Muscle of arm (tissue), 12 donors: ENCODE measurements around the gene POU2F2. TPM values are rescaled to one million over a fixed set of nuclear protein-coding genes. Genes with fewer than 3 reads are reported as not detected.
A peak's percentile ranks its signal among the peaks of the same experiment; 100 is the strongest.

Experiments used
- DNase-seq: peaks from one replicate; pipeline ENCODE4 v3.0.0-alpha.2; 2013
- polyA plus RNA-seq, 12 donors: library from polyadenylated mRNA; unstranded; fragments of 120-200 nt; gene quantifications; one replicate each; pipeline ENCODE4 v1.2.1, GENCODE V29; 2013; ENCODE audit not compliant: insufficient read length in 12 of 12

The POU2F2 gene
- polyA plus RNA-seq, 12 donors, result 0.92 to 6.1 (median 1.4) TPM; not detected in 1

DNA sequence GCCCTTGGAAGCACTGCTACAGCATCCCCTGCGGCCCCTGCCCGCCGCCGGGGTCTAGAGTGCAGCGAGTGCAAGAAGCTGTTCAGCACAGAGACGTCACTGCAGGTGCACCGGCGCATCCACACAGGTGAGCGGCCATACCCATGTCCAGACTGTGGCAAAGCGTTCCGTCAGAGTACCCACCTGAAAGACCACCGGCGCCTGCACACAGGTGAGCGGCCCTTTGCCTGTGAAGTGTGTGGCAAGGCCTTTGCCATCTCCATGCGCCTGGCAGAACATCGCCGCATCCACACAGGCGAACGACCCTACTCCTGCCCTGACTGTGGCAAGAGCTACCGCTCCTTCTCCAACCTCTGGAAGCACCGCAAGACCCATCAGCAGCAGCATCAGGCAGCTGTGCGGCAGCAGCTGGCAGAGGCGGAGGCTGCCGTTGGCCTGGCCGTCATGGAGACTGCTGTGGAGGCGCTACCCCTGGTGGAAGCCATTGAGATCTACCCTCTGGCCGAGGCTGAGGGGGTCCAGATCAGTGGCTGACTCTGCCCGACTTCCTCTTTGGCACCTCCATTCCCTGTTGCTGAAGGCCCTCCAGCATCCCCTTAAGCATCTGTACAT lies 51.4 kb downstream of the POU2F2 start:
- no peak for DNase-seq

DNA sequence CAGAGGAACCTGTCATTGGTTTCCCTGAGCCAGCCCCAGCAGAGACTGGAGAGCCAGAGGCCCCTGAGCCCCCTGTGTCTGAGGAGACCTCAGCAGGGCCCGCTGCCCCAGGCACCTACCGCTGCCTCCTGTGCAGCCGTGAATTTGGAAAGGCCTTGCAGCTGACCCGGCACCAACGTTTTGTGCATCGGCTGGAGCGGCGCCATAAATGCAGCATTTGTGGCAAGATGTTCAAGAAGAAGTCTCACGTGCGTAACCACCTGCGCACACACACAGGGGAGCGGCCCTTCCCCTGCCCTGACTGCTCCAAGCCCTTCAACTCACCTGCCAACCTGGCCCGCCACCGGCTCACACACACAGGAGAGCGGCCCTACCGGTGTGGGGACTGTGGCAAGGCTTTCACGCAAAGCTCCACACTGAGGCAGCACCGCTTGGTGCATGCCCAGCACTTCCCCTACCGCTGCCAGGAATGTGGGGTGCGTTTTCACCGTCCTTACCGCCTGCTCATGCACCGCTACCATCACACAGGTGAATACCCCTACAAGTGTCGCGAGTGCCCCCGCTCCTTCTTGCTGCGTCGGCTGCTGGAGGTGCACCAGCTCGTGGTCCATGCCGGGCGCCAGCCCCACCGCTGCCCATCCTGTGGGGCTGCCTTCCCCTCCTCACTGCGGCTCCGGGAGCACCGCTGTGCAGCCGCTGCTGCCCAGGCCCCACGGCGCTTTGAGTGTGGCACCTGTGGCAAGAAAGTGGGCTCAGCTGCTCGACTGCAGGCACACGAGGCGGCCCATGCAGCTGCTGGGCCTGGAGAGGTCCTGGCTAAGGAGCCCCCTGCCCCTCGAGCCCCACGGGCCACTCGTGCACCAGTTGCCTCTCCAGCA lies 52.1 kb downstream of the POU2F2 start:
- no peak for DNase-seq

DNA sequence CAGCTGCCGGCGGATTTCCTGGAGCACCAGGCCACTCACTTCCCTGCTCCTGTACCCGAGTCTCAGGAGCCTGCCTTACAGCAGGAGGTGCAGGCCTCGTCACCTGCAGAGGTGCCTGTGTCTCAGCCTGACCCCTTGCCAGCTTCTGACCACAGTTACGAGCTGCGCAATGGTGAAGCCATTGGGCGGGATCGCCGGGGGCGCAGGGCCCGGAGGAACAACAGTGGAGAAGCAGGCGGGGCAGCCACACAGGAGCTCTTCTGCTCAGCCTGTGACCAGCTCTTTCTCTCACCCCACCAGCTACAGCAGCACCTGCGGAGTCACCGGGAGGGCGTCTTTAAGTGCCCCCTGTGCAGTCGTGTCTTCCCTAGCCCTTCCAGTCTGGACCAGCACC lies 53.0 kb downstream of the POU2F2 start:
- DNase-seq, result no peak

DNA sequence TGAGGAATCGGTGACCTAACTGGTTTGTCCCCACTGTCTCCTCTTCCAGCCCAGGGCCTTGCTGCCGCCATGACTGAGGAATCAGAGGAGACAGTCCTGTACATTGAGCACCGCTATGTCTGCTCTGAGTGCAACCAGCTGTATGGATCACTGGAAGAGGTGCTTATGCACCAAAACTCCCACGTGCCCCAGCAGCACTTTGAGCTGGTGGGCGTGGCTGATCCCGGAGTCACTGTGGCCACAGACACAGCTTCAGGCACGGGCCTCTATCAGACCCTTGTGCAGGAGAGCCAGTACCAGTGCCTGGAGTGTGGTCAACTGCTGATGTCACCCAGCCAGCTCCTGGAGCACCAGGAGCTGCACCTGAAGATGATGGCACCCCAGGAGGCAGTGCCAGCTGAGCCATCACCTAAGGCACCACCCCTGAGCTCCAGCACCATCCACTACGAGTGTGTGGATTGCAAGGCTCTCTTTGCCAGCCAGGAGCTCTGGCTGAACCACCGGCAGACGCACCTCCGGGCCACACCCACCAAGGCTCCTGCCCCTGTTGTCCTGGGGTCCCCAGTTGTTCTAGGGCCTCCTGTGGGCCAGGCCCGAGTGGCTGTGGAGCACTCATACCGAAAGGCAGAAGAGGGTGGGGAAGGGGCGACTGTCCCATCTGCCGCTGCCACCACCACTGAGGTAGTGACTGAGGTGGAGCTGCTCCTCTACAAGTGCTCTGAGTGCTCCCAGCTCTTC lies 53.5 kb downstream of the POU2F2 start:
- DNase-seq, result no peak

DNA sequence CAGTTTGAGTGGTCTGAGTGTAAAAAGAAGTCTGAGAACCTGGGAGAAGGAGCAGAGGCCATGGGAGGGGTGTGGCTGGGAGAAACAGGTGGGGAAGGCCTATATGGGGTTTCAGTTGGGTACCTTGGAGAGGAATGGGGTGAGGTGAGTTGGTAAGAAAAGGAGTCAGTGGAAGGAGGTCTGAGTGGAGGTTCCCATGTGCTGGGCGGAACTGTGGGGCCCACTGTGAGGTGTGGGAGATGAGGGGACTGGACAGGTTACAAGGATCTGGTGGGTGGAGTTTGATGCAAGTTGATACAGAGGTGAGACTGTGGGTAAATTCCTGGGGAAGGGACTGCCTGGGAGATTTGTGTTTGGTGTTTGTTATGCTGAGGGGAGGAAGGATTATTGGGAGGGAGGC lies 54.2 kb downstream of the POU2F2 start:
- DNase-seq, result no peak

DNA sequence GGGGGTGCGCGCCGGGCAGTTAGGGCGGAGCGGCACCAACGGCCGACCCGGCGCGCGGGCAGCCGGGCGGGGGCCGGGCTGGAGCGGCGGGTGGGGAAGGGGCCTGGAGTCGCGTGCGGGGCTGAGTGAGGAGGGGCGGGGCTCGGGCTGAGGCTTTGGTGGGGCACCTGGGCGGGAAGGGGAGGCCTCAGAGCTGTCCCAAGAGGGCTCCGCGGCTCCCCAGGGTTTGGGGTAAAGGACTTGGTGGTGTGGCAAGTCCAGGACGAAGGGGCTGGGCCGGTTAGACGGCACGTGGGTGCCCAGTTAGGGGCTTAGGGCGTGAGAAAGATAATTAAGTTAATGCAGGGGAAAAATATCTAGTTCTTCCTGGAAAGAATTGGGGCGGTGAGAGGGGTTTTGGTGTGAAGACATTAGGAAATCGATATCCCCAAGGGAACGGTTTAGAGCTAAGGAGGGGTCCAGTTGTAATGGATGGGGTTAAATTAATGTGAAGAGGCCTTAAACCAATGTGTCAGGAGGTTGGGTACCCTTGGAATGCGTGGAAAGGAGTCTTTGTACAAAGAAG lies 55.8 kb downstream of the POU2F2 start:
- no peak for DNase-seq

DNA sequence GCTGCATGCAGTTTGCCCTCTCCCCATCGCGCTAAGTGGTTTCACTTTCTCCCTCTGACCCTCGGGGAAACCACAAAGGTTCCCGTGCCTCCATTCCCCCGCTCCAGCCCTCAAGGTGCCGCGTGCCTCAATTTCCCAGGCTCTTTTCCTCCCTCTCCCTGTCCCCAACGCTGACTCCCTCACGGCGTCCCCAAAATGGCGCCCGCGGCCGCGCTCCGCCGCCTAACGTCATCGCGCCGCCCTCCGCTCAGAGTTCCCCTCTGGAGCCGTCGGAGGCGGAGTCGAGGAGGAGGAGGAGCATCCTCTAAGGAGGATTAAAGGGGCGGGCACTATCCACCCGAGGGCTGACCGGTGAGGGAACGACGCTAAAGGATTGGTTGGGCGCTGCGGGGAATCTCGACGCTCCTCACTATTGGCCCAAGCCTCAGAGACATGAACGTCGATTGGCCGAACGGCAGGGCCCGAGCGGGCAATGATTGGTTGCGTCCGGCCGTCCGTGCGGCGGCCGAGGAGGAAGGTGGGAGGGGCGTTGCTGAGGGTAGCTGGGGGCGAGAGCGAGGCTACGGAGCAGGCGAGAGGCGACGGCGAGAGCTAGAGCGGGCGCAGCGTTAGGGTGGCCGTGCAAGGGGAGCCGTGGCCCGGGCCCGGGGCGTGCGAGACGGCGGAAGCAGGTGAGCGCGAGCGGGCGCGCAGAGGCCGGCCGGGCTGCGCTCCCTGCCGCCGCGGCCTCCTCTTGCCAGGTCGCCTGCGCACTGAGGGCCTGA lies 56.4 kb downstream of the POU2F2 start, which contains the start of gene ZNF574:
Gene ZNF574, plus strand, starts transcription at position 551 of the 764 bp plus-strand sequence. CDS start 2,441 bp downstream, outside the sequence.
- peak; percentile 99 for DNase-seq

DNA sequence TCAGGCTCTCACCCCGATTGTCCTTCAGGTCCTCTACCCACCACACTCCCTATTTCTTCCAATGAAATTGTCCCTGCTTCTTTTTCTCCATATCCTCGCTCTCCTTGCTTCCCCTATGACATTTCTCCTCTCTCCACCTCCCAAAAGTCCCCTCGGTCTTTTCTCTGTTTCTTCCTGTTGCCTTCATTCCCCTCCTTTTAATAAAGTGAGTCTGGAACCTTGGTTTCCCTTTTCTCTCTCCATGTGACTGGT lies 57.0 kb downstream of the POU2F2 start:
- DNase-seq, result no peak

DNA sequence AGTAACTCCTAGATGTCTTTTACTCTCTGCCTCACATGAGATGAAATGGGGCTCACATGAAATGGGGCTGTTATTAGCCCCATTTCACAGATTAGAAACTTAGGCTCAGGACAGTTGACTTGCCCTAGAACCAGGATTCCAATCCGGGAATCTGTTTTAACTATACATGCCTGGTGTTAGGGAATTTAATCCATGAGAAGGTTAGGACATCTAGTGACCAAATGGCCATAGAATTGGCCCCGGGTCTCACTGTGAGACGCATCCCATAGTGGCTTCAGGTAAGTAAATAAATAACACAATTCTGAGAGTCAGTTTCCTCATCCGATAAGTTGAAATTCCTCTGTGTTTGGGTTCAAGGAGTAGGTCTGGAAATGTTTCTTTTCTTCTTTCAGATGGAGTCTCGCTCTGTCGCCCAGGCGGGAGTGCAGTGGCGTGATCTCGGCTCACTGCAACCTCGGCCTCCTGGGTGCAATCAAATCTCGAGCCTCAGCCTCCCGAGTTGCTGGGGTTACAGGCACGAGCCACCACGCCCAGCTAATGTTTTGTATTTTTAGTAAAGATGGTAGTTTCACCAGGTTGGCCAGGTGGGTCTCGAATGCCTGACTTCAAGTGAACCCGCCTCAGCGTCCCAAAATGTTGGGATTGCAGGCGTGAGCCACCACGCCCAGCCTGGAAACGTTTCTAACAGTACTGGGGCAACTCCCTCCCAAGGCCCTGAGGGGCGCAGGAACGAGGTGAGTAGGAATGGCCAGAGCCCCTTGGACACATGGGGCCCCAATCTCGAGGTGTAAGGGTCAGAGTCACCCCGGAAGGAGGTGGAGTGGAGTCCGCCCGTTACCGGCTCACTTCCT lies 57.5 kb downstream of the POU2F2 start:
- DNase-seq, result no peak

DNA sequence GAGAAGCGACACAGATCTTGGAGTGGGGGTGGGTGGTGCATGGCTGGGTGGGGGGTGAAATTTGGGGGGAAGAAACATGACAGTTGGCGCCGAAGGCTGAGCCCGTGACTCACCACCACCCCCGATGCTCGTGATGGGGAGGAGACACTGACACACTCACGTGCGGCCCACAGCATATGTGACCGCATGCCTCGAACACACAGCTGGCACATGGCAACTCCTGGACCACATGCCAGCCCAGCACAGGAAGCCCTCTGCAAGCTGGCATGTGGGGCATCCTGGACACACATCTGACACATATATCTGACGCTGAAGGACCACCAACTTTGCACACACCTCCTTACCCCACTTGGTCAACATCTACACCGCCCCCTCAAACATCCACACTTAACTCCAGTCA lies 61.0 kb downstream of the POU2F2 start:
- DNase-seq, result no peak

DNA sequence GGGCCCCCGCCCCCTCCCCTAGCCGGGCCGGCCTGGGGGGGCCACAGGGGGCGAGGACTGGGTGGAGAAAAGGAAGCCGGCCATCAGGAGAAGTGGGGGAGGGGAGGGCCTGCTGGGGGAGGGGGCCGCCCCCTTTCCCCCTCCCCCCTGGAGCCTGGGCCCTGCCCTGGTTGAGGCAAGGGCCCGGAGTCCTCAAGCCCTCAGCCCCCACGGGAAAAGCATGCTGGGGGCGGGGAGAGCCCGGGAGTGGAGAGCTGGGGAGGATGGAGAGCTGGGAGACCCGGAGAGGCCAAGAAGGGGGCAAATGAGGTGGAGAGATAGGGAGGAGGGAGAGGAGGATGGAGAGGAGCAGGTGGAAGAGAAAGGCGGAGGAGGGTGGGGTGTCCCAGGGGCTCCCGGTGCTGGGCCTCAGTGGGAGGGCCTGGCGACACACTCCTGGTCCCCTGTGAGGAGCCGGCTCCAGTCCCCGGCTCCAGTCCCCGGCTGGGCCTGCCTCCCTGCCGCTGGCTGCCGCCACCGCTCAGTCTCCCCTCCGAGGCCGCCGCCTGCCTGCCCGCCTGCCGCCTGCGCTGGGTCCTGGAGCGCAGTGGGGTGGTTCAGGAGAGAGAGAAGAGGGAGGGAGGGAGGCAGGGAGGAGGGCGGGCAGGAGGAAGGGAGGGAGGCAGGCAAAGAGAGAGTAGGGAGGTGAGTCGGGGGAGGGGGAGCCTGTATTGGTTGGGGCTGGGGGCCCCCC lies 62.5 kb downstream of the POU2F2 start, which contains the start of gene GRIK5:
Gene GRIK5, minus strand, starts transcription at position 588 of the 733 bp plus-strand sequence. CDS start 4,436 bp downstream, outside the sequence.
- DNase-seq, result no peak

DNA sequence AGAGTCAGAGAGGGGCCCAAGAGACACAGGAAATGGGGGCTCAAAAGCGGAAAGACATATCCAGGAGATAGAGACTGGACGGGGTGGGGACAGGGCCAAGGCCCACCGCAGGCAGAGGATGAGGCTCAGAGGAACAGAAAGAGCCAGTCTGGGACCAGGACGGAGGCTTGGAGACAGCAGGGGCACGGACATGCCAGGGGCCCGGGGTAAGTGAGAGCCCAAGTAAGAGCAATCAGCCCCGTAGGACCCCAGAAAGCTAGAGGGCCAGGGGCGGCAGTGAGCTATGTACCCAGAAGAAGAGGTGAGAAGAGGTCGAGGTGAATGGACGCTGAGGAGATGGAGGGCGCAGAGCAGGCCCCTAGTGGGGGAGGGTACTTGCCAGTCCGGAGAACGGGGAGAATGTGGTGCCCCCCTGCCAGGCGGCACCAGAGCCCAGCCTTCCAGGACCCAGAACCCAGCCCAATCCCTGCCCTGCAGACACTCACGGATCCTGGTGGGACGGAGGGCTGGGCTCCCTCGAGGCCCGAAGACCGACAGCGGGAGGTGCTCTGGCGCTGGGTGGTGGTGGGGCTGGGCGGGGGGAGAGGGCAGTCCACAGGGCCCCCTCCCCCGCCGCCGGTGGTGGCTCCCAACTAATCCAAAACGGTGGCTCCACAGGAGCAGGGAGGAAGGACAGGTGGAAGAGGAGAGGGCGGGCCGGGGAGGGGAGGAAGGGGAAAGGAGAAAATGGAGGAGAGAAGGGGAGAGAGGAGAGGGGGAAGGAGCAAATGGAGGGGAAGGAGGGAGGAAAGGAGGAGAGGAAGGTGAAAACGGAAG lies 63.3 kb downstream of the POU2F2 start:
- no peak for DNase-seq

DNA sequence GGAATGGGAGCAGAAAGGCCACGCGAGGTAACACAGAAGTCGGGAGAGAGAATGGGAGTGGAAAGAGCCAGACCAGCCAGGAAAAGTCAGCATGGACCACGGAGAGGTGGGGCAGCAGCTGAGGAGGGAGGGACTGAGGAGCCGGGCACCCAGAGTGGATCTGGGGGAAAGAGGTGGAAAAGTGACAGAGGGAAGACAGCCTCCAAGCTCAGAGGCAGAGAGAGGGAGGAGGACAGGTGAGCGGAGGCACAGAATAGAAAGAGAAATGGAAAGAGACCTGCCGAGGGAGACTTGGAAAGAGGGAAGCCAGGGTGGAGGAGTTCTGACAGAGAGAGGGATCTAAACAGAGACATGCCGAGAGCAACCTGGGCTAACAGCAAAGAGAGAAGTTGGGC lies 63.9 kb downstream of the POU2F2 start:
- DNase-seq, result no peak

DNA sequence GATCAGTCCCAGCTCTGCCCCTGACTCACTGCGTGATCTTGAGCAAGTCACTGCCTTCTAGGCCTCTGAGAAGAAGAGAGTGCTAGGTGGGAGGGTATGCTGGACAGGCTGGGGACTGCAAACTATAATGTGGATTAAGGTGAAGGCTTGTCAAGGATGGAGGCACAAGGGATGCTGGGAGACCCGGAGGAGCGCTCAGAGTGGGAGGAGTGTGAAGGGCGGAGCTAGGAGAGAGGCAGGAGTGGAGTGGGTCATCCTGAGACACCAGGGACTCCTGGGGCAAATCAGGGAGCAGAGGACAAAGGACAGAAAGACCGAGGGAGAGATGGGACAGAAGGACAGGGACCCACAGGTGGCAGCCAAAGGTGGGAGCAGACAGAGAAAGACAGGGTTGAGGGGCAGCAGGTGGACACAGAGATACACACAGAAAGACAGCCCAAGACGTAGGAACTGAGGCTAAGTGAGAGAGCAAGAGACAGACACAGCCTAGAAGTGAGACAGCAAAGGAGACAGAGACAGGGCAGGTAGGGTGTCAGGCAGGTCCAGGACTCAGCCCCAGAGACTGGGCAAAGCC lies 64.8 kb downstream of the POU2F2 start:
- no peak for DNase-seq

DNA sequence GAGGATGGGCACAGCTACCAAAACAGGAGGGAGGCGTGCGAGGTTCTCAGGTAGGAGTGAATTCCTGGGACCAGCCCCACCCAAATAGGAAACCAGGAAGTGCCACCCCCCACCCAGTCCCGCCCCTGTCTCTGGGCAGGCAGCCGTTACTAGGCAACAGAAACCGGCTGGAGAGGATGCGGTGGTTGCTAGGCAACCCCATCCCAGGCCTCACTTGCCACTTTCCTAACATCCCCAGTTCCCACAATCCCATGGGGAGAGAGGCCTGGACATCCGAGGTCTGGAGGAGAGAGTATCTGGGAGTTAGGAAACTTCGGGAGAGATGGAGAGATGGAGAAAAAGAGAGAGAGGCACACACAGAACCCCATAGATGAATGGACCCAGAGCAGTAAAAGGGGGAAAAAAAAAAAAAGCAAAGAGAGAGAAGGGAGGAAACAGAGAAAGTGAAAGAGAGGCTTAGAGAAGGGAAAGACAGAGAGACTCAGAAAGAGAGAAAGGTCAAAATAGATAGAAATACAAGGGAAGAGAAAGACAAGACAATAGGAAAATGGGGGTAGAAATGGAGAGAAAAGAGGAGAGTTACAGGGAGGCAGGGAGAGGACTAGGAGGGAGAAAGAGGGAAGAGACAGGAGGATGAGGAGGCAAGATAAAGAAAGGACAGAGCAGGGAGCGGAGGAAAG lies 66.0 kb downstream of the POU2F2 start:
- no peak for DNase-seq

DNA sequence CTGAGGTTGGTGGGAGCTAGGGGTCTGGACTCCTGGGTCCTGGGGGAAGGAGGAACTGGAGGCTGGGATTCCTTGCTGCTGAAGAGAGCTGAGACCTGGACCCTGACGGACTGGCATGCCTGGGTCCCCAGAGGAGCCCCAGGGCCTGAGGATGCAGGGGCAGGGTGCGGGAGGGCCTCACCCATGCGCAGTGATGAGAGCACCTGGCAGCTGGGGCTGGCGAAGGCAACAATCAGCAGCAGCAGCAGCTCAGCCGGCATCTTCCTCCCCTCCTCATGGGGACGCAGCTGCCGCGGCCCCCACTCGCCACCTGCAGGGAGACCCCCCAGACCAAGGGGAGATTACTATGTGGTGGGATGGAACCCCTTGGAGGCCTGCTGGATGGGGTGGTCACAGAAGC lies 66.7 kb downstream of the POU2F2 start:
- DNase-seq, result no peak

DNA sequence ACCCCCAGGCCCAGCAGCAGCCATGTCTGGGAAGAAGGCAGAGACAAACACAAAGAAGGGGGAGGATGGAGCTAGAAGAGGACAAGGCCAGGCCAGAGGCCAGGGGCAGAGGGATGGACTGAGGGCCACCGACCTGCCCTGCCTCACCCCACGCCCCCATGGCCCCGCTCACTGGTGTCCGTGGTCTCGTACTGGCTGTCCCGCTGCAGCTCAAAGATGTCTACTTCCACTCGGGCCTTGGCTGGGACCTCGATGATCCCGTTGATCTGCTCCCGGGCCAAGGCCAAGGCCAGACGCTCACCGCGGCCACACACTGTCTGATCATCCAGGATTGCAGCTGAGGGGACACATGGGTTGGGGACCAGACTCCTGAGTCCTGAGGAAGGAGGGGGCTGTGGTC lies 67.2 kb downstream of the POU2F2 start:
- DNase-seq, result no peak

DNA sequence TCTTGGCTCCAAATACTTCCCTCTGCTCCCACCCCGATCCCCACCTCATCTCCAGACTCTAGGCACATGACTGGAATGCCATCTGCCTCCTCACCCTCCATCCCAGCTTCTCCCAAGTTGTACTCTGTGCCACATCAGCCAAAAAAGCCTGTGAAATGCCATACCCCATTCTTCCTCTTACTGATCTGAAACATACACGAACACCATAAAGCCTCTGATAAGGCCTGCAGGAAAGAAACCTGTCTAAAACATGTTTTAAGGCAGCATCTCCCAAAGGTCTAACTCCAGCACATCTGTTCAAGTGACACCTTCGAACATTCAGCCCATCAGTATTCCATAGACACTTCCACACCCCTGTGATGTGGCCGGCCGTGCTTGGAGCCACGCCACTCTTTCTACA lies 67.8 kb downstream of the POU2F2 start:
- DNase-seq, result no peak
